ENCODE data around the gene FRK. TPM values are rescaled to one million over a fixed set of nuclear protein-coding genes. Genes with fewer than 3 reads are reported as not detected.

FRK gene
- total RNA-seq, 1 experiment from 2014 or later: 2.9 TPM

DNA sequence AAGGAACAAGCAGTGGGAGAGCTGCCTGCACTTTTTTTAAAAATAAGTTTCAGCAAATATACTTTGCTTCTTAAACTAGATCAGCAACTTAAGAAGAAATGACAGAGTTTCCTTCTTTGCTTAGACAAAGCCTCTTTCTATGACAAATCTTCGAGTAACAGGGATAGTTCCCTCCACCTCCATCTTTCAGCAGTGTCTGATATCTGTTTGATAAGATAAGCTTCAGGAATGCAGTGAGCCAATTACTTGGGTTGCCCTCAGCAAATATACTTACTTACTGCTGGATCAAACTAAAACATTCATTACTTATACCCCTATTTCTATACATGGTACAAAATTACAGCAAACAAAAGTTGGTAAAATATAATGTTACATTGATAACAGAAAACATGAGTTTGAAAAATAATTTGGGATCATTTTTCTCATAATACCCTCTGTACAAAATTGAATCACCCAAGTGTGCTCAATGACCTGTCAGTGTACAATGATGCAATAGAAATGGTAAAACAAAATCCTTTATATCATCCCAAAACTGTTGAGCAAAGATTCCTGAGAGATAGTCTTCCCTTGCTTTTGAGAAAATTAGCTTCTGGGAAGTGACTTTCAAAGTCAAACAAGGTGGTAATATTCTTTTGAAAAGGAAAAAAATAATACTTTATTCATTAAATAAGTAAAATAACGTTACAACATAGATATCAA lies 24.5 kb downstream of the FRK start:
- DNase-seq (ENCODE audit: low read depth): no peak

DNA sequence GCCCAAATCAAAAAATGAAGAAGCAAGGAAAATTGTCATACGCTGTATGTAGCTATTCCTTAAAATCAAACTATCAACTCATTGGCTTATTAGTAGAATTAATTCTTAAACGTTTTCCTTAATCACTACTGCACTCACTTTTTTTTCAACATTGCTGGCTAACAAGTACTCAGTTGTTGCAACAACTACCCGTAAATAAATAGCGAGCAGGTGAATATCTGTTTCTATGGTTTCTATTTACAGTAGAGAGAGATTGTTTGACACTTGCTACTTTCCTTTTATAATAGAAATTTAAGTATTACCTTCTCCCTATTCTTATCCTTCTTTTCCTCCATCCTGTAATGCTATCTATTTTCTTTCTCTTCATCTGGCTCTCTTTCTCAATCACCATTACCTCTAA lies 25.1 kb downstream of the FRK start:
- DNase-seq (ENCODE audit: low read depth): no peak

DNA sequence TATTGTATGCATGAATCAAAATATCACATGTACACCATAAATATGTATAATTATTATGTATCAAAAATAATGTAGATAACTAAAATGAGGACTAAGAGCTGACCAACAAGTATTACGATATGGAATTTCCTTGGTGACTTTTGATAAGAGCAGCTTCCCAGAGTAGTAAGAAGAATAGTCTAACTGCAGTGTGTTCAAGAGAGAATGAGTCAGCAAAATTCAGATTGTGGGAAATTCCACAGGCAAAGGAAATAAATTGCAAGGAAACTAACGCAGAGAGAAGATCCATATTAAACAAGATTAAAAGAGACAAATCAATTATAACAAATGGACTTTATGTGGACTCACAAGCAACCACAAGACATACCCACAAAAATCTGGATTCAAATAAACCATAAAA lies 26.4 kb downstream of the FRK start:
- peak; percentile 64 for DNase-seq (ENCODE audit: low read depth)

DNA sequence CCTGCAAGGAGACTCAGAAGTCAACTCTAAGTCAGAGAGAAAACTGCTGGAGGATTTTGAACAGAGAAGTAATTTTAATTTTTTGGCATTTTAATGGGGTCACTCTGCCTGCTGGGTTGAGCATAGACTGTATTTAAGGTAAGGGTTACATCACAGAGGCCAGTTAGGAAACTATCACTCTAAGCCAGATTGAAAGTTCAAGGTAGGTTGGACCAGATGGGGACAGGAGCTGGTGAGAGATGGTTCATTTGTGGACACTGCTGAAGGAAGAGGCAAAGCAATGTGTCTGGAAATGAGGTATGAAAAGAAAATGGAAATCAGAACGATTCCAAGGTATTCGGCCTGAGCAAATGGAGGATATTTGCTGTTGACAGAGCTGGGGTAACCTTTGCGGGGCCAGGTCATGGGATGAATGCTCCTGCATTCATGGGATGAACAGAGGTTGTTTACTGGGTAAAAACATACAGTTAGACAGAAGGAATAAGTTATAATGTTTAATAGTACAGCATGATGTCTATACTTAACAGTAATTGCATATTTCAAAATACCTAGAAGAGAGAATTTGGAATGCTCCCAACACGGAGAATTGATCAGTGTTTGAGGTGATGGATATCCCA lies 26.9 kb downstream of the FRK start:
- DNase-seq (ENCODE audit: low read depth): no peak

DNA sequence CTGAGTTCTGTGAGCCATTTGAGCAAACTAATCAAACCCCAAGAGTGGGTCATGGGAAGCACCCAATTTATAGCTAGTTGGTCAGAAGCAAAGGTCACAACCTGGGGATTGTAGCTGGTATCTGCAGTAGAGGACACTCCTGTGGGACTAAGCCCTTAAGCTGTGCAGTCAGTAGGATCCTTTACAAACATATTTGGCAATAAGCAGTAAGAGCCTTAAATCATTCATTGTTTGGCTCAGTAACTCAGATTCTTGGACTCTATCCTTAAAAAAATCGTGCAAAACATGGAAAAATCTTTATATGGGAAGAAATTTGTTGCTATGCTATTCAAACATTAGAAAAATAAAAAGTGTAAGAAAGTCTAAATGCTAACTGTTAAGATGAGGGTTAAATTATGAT lies 29.9 kb downstream of the FRK start:
- no peak for DNase-seq (ENCODE audit: low read depth)

DNA sequence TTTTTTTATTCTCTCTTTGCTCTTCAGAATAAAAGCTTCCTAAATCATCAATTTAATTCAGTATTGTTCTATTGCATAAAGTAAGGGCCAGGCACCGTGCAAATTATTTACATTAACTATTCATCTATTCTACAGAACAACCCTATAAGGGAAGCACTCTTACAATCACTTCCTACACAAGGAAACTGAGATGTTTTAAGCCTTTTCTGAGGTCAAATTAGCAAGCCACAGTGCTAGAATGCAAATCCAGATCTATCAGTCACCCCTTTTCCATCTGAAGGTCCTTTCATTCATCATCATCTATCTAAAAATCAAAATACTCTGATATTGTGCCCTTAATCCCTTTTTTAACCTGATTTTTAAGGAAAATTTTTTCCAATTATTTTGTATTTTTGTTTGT lies 31.2 kb downstream of the FRK start:
- DNase-seq (ENCODE audit: low read depth): no peak

DNA sequence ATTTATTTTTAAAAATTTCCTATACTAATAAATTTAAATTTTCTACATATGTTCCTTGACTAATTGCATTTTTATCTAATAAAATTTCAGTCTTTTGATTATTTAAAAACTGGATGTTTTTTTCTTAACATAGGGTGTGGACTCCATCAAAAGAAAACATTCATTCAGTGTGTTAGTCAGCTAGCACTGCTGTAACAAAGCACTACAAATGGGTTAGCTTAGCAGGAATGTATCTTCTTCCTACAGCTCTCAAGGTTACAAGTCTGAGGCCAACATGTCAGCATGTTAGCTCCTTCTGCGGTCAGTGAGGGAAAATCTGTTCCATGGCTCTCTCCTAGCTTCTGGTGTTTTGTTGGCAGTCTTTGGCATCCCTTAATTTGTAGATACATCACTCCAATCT lies 32.5 kb downstream of the FRK start:
- no peak for DNase-seq (ENCODE audit: low read depth)

DNA sequence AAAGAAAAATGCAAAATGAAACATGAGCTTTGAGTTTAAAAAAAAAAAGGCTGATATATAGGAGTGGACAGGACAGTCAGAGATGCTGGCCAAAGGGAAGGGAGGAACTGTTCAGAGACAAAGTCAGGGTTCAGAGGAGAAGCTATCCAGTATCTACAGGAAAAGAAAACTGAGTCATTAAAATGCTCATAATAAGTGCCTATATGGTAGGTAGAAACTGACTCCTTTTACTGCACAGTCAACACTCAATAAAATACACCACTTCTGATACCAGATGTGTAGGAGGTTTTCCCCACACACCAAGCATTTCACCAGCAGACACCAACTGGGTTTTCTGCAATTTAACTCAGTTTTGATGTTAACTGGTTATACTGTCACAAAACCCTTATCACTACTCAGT lies 32.9 kb downstream of the FRK start:
- DNase-seq (ENCODE audit: low read depth): no peak

DNA sequence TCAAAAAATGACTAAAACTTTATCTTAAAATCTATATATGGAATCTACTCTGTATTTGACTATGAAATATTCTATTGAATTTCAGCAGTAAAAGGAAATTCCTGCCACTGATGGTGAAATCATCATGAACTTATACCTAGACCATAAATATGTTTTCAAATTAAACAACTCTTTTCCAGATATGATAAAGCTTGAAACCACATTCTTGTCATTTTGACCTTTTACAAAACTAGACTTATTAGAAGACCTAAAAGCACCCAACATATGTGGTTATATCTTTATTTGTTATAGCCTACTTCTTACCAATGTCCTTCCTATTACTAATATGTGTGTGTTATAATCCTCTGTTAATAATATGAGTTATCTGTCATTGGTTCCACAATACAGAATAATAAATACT lies 35.3 kb downstream of the FRK start:
- no peak for DNase-seq (ENCODE audit: low read depth)

DNA sequence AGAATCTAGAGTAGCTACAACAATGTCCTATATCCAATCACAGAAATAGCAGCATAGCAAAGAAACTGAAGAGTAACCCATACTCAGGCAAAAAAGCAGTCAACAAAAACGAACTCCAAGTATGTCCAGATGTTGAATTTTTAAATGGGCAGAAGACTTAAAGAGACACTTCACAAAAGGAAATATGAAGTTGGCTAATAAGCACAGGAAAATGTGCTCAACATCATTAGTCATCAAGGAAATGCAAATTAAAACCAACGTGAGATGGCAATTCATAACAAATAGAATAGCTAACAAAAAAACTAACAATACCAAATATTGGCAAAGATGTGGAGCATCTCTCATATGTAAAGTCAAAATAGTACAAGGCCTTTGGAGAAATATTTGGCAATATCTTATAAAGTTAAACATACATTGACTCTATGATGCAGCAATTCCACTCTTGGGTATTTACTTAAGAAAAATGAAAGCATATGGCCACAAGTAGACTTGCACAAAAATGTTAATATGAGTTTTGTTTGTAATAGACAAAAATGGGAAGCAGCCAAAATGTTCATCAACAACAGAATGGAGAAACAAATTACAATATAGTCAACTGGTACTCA lies 37.7 kb downstream of the FRK start:
- no peak for DNase-seq (ENCODE audit: low read depth)

DNA sequence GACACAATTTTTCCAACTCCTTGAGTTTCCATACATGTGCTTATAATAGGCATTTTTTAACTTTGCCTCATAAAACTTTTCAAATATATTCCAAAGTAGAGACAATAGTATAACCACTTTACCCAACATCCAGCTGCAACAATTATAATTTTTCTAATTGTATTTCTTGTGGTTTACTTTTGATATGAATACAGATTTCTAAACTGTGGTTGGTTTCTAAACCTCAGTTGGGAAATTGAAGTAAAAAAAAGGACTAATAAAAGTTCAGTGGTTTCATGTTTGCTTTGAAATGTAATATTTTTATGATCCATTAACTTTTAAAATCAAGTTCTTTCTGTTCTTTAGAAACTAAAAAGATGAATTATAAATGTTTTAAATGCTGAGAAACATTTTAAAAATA lies 40.0 kb downstream of the FRK start:
- no peak for DNase-seq (ENCODE audit: low read depth)

DNA sequence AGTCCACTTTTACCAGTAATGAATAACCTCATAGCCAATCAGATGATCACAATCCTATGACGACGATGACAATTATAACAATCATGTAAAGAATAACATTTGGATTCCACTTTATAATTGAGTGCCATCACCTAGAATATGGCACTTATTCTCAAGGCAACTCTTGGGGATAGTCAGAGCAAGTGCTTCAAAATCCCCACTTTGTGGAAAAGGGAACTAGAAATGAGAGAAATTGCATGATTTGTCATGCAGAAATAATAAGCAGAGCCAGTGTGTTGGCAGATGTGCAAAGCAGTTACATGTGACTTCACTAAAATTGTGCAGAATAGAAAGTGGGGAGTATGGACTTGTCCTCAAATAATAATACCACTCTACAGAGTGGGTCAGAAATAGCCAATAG lies 41.3 kb downstream of the FRK start:
- no peak for DNase-seq (ENCODE audit: low read depth)

DNA sequence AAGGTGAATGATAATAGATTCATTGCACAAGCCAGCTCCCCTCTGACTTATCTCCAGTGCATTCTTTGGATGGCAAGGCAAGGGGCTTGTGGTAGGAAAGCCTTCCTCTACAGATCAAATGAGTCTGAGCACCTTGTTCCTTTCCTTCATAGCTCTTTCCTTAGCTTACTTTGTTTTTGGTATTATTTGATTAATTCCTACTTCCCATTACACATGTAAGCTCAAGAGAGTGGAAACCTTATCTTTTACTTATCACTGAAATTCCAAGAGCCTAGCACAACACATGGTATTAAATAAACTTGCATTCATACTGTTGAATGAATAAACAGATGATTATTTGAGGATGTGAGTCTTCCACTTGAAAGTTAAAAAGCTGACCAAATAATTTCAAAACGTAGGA lies 41.7 kb downstream of the FRK start:
- DNase-seq (ENCODE audit: low read depth): no peak

DNA sequence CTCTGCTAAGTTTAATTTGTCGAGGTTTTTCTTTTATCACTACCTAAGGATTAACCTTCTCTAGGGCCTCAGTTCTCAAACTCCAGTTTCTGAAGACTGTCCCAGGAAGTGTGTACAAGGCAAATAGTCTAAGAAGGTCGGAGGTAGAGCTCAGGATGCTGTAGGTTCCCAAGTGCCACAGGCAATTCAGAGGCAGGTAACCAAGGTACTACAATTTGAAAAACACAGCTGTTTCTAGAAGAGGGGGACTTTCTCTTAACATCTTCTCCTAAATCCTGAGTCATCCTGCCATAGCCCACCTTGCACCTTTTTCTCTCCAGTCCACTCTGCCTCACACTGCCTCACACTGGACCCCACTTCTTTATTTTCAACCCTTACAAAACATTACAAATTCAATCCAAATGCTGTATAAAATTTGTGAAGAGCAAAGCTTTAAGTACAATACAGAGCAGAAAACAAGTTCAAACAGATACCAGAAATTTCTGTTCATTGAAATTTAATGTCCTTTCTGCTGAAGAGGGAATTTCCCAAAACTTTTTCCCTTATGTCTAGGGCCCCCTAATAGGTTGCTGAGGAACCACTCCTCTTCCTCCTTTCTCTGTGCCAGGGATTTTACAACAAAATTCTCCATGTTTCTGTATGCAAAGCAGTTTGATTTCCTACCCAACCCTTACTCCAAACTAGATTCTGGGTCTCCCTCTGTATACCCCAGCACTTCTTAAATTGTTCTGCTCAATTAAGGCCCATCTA lies 43.0 kb downstream of the FRK start:
- DNase-seq (ENCODE audit: low read depth): no peak

DNA sequence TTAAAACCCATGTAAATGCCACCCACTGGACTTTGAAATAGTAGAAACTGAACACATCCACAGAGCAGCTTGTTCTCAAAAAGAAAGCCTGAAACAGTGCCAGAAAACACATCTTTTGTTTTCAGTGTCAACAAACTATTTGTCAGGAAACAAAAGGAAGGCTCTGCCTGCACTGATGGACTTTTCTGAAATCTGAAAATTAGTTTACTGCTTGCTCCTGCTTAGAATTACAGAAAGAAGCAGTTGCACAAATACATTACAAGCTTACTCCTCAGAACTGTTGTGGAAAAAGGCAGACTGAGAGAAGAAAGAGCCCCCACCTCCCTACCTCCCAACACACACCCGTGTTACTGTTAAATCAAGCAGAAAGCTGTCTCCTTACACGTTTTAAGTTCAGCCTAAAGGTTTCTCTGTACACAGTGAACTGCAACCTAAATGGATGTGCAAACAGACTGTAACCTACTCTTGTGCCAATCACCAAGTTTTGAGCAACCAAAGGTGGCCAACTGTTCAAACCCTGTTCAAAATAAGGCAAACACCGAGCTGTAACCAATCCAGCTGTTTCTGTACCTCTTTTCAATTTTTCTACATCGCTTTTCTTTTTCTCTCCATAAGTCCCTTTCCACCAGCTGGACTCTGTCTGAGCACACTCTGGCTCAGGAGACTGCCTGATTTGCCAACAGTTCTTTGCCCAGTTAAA lies 43.7 kb downstream of the FRK start:
- DNase-seq (ENCODE audit: low read depth): peak; percentile 65

DNA sequence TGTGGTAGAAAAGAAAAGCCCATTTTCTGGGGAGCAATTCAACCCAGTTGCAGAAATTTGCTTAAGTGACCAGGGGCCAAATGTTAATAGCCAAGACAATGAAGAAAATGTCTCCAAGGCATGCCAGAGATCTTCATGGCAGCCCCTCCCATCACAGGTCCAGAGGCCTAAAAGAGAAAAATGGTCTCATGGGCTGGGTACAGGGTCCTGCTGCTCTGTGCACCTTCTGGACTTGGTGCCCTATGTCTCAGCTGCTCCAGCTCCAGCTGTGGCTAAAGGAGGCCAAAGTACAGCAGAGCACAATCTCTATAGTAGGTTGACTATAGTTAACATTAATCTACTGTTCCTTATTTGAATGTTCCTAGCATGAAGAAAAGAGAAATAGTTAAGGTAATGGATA lies 44.7 kb downstream of the FRK start:
- DNase-seq (ENCODE audit: low read depth): no peak

DNA sequence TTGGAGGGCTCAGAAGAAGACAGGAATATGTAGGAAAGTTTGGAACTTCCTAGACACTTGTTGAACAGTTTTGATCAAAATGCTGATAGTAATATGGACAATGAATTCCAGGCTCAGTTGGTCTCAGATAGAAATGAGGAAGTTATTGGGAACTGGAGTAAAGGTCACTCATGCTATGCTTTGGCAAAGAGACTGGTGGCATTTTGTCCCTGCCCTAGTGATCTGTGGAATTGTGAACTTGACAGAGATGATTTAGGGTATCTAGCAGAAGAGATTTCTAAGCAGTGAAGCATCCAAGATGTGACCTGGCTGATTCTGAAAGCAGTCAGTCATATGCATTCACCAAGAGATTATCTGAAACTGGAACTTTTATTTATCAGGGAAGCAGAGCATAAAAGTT lies 45.1 kb downstream of the FRK start:
- DNase-seq (ENCODE audit: low read depth): no peak

DNA sequence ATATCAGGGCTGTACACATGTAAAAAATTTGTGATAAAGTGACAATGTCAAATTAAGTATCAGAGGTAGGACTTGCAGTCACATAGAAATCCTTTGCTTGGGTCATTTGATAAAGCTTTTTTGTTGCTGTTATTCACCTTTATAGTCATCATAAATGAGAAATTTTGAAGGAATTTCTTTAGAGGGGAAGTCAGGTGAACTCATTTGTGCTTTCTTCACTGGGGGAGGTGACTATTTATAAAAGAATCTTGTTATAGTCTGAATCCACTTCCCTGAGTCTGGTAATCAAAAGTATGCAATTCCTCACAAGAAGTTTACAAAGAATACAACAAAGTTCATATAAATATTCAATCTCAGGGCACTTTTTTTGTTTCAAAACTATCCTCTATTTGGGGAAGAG lies 47.7 kb downstream of the FRK start:
- no peak for DNase-seq (ENCODE audit: low read depth)

DNA sequence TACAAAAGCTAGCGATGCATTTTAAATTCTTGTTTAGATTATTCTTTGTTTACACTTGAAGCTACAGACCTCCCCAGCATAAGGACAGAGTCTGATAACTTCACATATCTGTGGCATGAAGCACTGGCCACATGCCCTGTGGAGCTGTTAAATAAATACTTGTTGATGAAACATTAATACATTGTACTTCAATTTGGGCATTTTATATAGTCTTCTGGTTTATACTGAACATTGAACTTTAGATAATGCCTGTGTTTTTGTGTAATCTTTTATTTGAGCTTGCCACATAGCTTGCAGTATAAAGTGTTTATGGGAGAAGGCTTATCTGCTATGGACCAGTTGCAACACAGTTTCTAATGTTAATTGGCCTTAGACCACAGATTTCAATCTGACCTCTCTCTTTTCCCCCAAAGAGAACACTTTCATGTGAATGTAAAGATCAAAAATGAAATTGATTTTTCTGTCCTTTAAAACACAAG lies 48.2 kb downstream of the FRK start:
- DNase-seq (ENCODE audit: low read depth): peak; percentile 52

DNA sequence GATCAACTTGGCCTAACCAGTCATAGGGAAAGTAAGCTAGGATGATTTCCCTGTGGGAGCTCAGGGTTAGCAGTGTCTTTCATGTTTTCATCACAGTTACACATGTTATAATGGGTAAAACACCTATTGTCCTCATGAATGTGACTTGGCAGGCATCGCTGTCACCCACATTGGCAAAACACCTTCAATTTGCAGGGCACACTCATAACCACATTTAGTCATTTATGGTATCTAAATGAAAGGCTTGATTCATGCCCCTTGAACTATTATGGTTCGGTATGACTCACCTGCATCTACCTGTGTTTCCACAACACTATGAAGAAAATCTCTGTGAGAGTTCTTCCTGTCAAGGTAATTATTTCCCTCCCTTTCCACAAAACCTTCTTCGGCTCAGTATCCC lies 49.2 kb downstream of the FRK start:
- DNase-seq (ENCODE audit: low read depth): no peak

DNA sequence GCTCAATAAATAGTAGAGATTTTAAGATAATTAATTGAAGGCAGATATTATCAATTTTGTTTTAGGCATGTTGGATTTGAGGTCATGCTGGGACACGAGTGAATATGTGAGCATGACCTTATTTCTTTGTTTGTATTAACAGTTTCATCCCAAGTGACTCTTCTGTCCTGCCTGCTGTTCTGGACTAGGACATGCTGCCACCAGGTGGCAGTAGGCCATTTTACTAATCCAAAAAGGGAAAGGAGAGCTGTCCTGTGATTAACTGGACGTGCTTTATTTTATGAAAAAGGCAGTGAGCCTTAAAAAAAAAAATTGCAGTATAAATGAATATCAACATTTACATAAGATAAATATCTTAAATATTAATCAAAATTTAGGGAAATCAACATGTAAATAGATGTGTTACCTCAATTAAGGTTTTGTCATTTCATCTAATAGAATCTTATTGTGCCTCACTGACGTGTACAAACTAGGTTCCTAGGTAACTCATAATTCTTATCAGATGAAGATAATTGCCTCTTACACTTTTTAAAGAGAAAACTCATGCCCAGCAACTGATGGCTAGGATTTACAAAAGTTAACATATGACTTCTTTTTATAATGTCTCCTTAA lies 49.8 kb downstream of the FRK start:
- DNase-seq (ENCODE audit: low read depth): peak; percentile 87

Data from LHCN-M2 (cell line).